Right atrium auricular region (tissue), 2 donors: ENCODE data around the gene FOXJ1. TPM values are rescaled to one million over a fixed set of nuclear protein-coding genes. Genes with fewer than 3 reads are reported as not detected.

ENCODE experiments used
- DNase-seq: peaks from one replicate; pipeline ENCODE4 v3.0.0-alpha.2; 2019; ENCODE audit warnings: low spot score
- H3K27ac ChIP-seq, 2 donors: fragments of 200-600 bp; sonication (generic); 1 replicate in 1 of 2; 2 replicates in 1 of 2; pipeline ENCODE4 v1.5.1; 2016 to 2019
- H3K27me3 ChIP-seq, 2 donors: fragments of 200-600 bp; sonication (generic); one replicate each; pipeline versions ENCODE4 v1.5.1 to v1.6.0; 2017 to 2019
- H3K36me3 ChIP-seq: fragments of 200-600 bp; sonication (generic); one replicate; pipeline ENCODE4 v1.5.1; 2016
- H3K4me1 ChIP-seq, 2 donors: fragments of 200-600 bp; sonication (generic); one replicate each; pipeline versions ENCODE4 v1.5.1 to v1.6.0; 2017 to 2019
- H3K4me3 ChIP-seq, 2 donors: fragments of 200-600 bp; sonication (generic); 1 replicate in 1 of 2; 2 replicates in 1 of 2; pipeline ENCODE4 v1.5.1; 2017 to 2019; ENCODE audit warnings: mild to moderate bottlenecking in 1 of 2, moderate library complexity in 1 of 2
- H3K9me3 ChIP-seq, 2 donors: fragments of 200-600 bp; sonication (generic); one replicate each; pipeline ENCODE4 v1.5.1; 2019
- total RNA-seq, 2 donors: library from RNA; depleted of rRNA; stranded (reverse); fragments of >200 nt; gene quantifications; one replicate each; pipeline ENCODE4 v1.1.0, GENCODE V29; 2016
- TF ChIP-seq, protein P1 (sequence below), 2 donors: fragments of 200-600 bp; sonication (generic); IDR thresholded peaks; one replicate each; pipeline ENCODE4 v1.5.1; 2019; ENCODE audit warnings: antibody characterized with exemption in 2 of 2

The FOXJ1 gene
- total RNA-seq, 2 donors from 2014 or later = not detected

DNA sequence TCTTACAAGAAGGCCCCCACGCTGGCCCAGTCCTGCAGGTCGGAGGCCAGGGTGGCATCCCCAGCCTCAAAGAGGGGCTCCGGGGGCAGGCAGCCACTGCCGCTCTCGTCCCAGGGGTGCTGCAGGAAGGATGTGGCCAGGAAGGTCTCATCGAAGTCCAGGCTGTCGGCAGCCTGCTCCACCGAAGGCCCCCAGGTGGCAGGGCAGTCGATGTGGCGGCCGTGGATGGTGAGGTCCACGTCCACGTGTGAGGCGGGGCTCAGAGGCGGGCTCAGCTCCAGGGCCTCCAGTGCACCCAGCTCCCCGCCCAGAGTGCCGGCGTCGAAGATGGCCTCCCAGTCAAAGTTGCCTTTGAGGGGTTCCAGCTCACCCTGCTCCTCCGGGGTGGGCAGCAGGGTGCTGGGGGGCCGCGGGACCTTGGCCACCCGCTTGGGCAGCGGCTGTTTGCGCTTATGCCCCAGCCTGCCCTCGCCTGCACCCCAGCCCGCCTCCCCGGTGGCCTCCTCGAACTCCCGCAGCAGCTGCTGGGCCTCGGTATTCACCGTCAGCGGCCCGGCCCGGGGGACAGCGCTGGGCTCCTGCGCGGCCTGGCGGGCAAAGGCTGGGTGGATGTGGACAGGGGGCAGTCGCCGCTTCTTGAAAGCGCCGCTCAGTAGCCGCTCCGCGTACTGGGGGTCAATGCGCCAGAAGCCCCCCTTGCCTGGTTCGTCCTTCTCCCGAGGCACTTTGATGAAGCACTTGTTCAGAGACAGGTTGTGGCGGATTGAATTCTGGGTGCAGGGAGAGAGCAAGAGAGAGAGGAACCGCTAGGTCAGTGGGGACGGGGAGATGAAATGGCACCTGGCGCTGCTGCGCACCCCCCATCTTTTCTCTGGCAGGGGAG lies 3.5 kb downstream of the FOXJ1 start:
- no peak overlapping the region for H3K27ac ChIP-seq
- DNase-seq = no peak
- peak overlapping the region in 1 of 2 donors; percentile 2 for H3K4me3 ChIP-seq
- H3K4me1 ChIP-seq = peaks cover 4 to 43% of the 10 kb centered on the region in 2 donors
- TF ChIP-seq, protein P1, sequence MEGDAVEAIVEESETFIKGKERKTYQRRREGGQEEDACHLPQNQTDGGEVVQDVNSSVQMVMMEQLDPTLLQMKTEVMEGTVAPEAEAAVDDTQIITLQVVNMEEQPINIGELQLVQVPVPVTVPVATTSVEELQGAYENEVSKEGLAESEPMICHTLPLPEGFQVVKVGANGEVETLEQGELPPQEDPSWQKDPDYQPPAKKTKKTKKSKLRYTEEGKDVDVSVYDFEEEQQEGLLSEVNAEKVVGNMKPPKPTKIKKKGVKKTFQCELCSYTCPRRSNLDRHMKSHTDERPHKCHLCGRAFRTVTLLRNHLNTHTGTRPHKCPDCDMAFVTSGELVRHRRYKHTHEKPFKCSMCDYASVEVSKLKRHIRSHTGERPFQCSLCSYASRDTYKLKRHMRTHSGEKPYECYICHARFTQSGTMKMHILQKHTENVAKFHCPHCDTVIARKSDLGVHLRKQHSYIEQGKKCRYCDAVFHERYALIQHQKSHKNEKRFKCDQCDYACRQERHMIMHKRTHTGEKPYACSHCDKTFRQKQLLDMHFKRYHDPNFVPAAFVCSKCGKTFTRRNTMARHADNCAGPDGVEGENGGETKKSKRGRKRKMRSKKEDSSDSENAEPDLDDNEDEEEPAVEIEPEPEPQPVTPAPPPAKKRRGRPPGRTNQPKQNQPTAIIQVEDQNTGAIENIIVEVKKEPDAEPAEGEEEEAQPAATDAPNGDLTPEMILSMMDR (IDR thresholded peaks at IDR 0.05) = no peak
- peaks cover 28 to 38% of the 10 kb centered on the region in 2 donors for H3K27me3 ChIP-seq
- no peaks in the 10 kb centered on the region for H3K36me3 ChIP-seq
- H3K9me3 ChIP-seq = no peaks in the 10 kb centered on the region

GRCh38 chr17:76137001-76137350 lies 4.1 kb downstream of the FOXJ1 start:
- Histone ChIP-seq H3K9me3 (no peaks in the 10 kb centered on the region), H3K27ac (no peak overlapping the region), H3K36me3 (no peaks in the 10 kb centered on the region), H3K4me1 (peaks cover 4 to 41% of the 10 kb centered on the region in 2 donors), H3K4me3 (no peak overlapping the region), H3K27me3 (peaks cover 30 to 40% of the 10 kb centered on the region in 2 donors)
- TF ChIP-seq, protein P1 (IDR thresholded peaks at IDR 0.05) = no peak
- DNase-seq = no peak

- no peak for DNase-seq
- TF ChIP-seq, protein P1 (IDR thresholded peaks at IDR 0.05) = no peak
- Histone ChIP-seq H3K4me1 (peaks cover 0 to 36% of the 10 kb centered on the region in 2 donors), H3K27ac (no peak overlapping the region), H3K9me3 (no peaks in the 10 kb centered on the region), H3K27me3 (peaks cover 30 to 43% of the 10 kb centered on the region in 2 donors), H3K36me3 (no peaks in the 10 kb centered on the region), H3K4me3 (no peak overlapping the region)
Measured at GRCh38 chr17:76136276-76137000, 4.6 kb downstream of the FOXJ1 start.

GRCh38 chr17:76135810-76136188 lies 5.2 kb downstream of the FOXJ1 start:
- Histone ChIP-seq H3K27me3 (peaks cover 30 to 43% of the 10 kb centered on the region in 2 donors), H3K4me3 (no peak overlapping the region), H3K4me1 (peaks cover 0 to 29% of the 10 kb centered on the region in 2 donors), H3K9me3 (no peaks in the 10 kb centered on the region), H3K36me3 (no peaks in the 10 kb centered on the region), H3K27ac (no peak overlapping the region)
- DNase-seq = no peak
- TF ChIP-seq, protein P1 (IDR thresholded peaks at IDR 0.05) = no peak

- no peak overlapping the region for H3K27ac ChIP-seq
- TF ChIP-seq, protein P1 (IDR thresholded peaks at IDR 0.05) = no peak
- H3K9me3 ChIP-seq = no peaks in the 10 kb centered on the region
- no peaks in the 10 kb centered on the region for H3K36me3 ChIP-seq
- DNase-seq = no peak
- H3K27me3 ChIP-seq = peaks cover 30 to 41% of the 10 kb centered on the region in 2 donors
- no peak overlapping the region for H3K4me3 ChIP-seq
- peaks cover 0 to 23% of the 10 kb centered on the region in 2 donors for H3K4me1 ChIP-seq
Measured at GRCh38 chr17:76134911-76135809, 5.9 kb downstream of the FOXJ1 start.
